SK-N-SH (cell line): ENCODE results near the gene ZSCAN2.

Experiments
- CTCF ChIP-seq: fragments of 200-600 bp; sonication (generic); IDR thresholded peaks from 2 replicates; pipeline ENCODE4 v1.6.1; 2017; ENCODE audit warnings: antibody characterized with exemption, mild to moderate bottlenecking, moderate library complexity
- GABPA ChIP-seq: IDR thresholded peaks from 2 replicates; pipeline ENCODE4 v1.4.0; 2012; ENCODE audit warnings: low read depth, mild to moderate bottlenecking
- MXI1 ChIP-seq: IDR thresholded peaks from 2 replicates; pipeline ENCODE4 v1.6.1; 2012; ENCODE audit warnings: mild to moderate bottlenecking, low read depth, low read length, improper control_type of control experiment
- NFIC ChIP-seq: IDR thresholded peaks from 2 replicates; pipeline ENCODE4 v1.4.0; 2012; ENCODE audit warnings: borderline replicate concordance
- SIN3A ChIP-seq: IDR thresholded peaks from 2 replicates; pipeline ENCODE4 v1.6.1; 2012; ENCODE audit warnings: low read depth, mild to moderate bottlenecking, low read length, moderate library complexity, borderline replicate concordance
- SMC3 ChIP-seq: IDR thresholded peaks from 2 replicates; pipeline ENCODE4 v1.6.1; 2012; ENCODE audit warnings: low read depth, low read length, improper control_type of control experiment
- TCF12 ChIP-seq: IDR thresholded peaks from 2 replicates; pipeline ENCODE4 v1.4.0; 2012
- TEAD4 ChIP-seq: IDR thresholded peaks from 2 replicates; pipeline ENCODE4 v1.4.0; 2012; ENCODE audit warnings: mild to moderate bottlenecking, borderline replicate concordance; ENCODE audit not compliant: insufficient read depth

GRCh38 chr15:84609818-84610525, 9.2 kb downstream of the ZSCAN2 start:
- no peak for TF ChIP-seq TEAD4
- TF ChIP-seq SMC3 = no peak
- TF ChIP-seq SIN3A = no peak
- TF ChIP-seq CTCF = no peak
- TF ChIP-seq TCF12 = no peak
- no peak for TF ChIP-seq NFIC
- TF ChIP-seq MXI1 = no peak
- TF ChIP-seq GABPA = no peak
